Raji (cell line): ENCODE results near the gene DGLUCY.

ENCODE experiments used
- POLR2A ChIP-seq: IDR thresholded peaks from 2 replicates; pipeline ENCODE4 v1.6.1; 2011; ENCODE audit warnings: low read depth, low read length, control low read depth; ENCODE audit not compliant: insufficient read depth

Gene DGLUCY

GRCh38 chr14:91215381-91215780 is 101.5 kb downstream of the DGLUCY start:
- TF ChIP-seq POLR2A: no peak

GRCh38 chr14:91216731-91217226 is 102.9 kb downstream of the DGLUCY start:
- TF ChIP-seq POLR2A: no peak

- no peak for TF ChIP-seq POLR2A
These were observed 104.1 kb downstream of the DGLUCY start for GRCh38 chr14:91218014-91218413.

DNA sequence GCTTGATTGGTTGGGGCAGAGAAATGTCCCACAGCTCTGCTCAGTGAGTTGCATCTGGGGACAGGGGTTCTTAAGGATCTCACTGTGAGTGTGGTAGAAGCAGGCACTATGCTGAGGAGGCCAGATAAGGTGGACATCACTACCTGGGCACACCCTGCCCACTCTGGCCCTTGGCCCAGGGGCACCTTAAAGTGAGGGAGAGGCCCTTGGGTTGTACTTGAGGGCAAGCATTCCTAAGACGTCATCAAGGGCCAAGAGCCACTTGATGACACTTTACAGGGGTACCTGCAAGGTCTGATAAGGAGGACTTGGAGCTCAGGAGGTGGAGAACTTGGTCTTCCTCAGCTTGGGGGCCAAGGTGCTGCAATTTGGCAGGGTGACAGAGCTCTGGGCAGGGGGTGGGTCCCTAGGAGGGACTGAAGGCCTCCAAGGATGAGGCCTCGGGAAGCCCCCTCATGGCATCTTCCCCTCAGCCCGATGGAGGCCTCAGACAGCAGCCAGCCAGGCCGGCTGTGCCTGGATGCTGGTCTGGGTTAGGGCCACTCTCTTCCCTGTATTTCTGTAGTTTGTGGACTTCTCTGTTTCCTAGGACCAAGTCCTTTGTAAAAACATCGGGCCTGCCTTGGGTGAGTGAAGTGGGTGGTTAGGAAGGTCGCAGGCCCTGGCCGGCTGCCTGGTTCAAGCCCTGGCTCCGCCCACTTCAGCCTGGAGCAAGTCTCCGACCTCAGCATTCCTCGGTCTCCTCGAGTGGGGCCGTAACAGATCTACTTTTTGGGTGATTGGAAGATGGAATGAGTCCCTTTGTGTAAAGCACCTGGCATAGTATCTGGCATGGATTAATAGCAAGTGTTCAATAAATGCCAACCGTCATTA is 105.9 kb downstream of the DGLUCY start:
- TF ChIP-seq POLR2A: no peak

- TF ChIP-seq POLR2A: no peak
These were observed 106.7 kb downstream of the DGLUCY start for GRCh38 chr14:91220581-91221000.

DNA sequence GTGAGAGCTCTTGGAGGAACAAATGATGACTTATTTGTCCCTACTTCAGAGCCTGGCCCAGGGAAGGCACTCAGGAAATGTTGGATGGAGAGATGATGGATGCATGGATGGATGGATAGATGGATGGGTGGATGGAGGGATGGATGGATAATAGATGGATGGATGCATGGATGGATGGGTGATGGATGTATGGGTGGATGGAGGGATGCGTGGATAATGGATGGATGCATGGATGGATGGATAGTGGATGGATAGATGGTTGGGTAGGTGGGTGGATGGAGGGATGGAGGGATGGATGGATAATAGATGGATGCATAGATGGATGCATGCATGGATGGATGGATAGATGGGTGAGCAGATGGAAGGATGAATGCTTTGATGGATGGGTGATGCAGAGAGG is 107.4 kb downstream of the DGLUCY start:
- no peak for TF ChIP-seq POLR2A

DNA sequence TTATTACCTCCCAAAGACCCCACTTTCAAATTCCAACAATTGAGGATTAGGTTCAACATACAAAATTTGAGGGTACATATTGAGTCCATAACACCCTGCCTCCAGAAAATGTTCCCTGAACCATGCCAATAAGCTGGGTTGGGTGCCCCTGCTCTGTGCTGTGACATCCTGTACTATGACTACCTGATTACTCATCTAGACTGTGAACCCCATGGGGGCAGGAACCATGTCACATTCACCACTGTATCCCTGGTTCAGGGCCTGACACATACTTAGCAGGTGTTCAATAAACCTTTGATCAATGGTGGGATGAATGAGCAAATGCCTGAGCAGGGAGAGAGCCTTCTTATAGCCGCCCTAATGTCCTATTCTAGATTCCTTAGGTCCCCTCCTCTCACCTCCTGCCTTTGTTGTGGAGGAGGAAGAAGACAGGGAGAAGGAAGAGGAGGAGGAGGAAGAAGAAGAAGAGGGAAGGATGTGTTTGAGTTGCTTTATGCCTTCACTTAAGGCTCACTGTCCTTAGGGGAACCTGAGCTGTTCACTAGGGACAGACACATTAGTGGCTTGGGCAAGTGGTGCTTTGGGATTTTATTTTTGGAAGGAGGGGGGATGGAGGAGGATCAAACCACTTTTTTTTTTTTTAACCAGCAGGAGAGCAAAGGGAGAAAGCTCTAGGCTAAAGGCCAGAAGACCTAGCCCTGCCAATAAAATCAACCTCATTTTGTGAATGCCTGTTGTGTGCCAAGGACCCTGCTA is 109.3 kb downstream of the DGLUCY start:
- no peak for TF ChIP-seq POLR2A

- TF ChIP-seq POLR2A: no peak
These were observed 111.2 kb downstream of the DGLUCY start for GRCh38 chr14:91225025-91225424.

- no peak for TF ChIP-seq POLR2A
These were observed 113.3 kb downstream of the DGLUCY start for GRCh38 chr14:91227183-91227628.

DNA sequence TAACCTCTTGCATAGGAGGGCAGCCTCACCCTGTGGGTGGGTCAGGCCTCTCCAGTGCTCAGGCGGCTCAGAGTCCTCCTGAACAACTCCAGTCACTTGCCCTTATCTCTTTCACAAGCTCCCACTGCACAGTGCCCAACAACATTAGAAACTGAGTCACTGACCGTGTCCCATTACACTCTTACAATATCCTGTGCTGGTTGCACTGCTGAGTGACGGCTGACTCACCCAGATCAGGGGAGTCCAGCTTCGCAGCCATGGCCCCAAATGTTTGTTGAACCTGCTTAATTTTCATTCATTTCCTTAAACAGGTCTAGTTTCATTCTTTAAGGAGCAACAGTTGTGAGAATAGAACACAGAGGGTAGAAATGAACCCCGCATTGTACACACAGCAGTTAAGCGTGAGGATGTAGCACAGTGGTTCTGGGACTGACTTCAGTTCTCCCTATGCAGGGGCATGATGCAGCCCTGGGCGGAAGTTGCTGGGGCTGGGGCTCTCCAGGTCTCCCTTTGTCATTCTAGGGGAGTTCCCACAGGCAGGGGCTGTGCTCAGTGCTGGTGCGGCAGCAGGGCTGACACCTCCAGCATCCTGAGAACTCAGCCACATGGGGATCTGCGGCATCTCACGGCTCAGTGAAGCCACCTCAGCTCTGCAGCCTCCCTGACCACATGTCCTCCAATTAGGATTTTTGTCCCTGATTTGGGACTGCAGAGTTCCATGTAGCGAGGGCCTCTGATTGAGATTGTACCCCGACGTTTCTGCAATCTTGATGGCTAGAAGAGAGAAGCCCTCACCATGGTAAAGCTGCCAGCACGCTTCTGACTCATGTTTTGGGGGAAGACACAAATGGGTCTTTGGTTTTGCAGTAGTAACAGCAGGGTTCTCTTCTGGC is 114.5 kb downstream of the DGLUCY start:
- TF ChIP-seq POLR2A: no peak

GRCh38 chr14:91229005-91229382 is 115.1 kb downstream of the DGLUCY start:
- TF ChIP-seq POLR2A: no peak

GRCh38 chr14:91229743-91230200 is 115.9 kb downstream of the DGLUCY start:
- no peak for TF ChIP-seq POLR2A

DNA sequence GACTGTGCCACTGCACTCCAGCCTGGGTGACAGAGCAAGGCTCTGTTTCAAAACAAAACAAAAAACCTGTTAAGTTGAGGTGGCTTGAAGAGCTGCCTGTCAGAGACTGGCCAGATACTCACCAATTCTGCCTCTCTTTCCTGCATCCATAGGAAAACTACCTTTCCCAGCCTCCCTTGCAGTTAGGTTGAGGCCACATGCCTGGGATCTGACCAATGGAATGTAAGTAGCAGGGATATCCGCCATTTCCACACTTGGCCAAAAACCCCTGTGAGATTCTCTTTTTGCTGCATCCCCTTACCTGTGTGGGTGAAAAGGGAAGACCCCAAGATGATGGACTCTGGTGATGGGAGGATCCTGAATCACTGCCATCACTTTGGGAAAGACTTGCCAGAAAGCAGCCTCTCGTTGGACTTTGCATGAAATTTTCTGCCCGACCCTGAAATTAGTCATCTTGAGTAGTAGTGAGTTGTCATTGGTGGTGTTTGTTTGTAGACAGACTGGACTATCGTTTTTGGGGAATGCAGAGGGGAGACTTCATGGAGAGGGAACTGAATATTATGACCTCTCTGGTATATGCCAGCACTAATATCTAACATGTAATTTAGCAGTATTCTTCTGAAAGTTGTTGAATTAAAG is 116.6 kb downstream of the DGLUCY start:
- TF ChIP-seq POLR2A: no peak

- no peak for TF ChIP-seq POLR2A
These were observed 117.6 kb downstream of the DGLUCY start for GRCh38 chr14:91231446-91231845.
